GM19324 (cell line): ENCODE results near the gene GABRE.
"Not testable (repeated sequence)": the region's sequence is repeated elsewhere in the genome, so short reads cannot be mapped to it uniquely, and the experiment has no call there.

ENCODE experiments used
- ATAC-seq: cut with Tn5 transposase; IDR thresholded peaks from one replicate; pipeline ENCODE4 v1.9.1; 2021; ENCODE audit warnings: mild to moderate bottlenecking, moderate library complexity; ENCODE audit not compliant: unreplicated experiment, low FRiP score

The GABRE gene

GRCh38 chrX:151970661-151971060, 3.8 kb downstream of the GABRE start:
- no peak for ATAC-seq

- no peak for ATAC-seq
These were observed 4.4 kb downstream of the GABRE start for GRCh38 chrX:151970027-151970426.

- ATAC-seq: no peak
These were observed 8.2 kb downstream of the GABRE start for GRCh38 chrX:151966236-151966635.

- no peak for ATAC-seq
These were observed 12.4 kb downstream of the GABRE start for GRCh38 chrX:151962034-151962433.

GRCh38 chrX:151958101-151958500, 16.4 kb downstream of the GABRE start:
- ATAC-seq: no peak

GRCh38 chrX:151954730-151955129, 19.7 kb downstream of the GABRE start:
- ATAC-seq: no peak

- no peak for ATAC-seq
These were observed 36.3 kb downstream of the GABRE start for GRCh38 chrX:151938172-151938571.

- no peak for ATAC-seq
These were observed 39.1 kb downstream of the GABRE start for GRCh38 chrX:151935358-151935757.

GRCh38 chrX:151929126-151929525, 45.4 kb downstream of the GABRE start:
- no peak for ATAC-seq

- ATAC-seq: no peak
These were observed 50.8 kb downstream of the GABRE start for GRCh38 chrX:151923648-151924047.

GRCh38 chrX:151922692-151923091, 51.8 kb downstream of the GABRE start:
- ATAC-seq: no peak

GRCh38 chrX:151921866-151922265, 52.6 kb downstream of the GABRE start:
- ATAC-seq: no peak

GRCh38 chrX:151921292-151921691, 53.2 kb downstream of the GABRE start:
- no peak for ATAC-seq

- ATAC-seq: no peak
These were observed 53.9 kb downstream of the GABRE start for GRCh38 chrX:151920530-151920929.

GRCh38 chrX:151920101-151920500, 54.4 kb downstream of the GABRE start:
- ATAC-seq: no peak

- ATAC-seq: no peak
These were observed 54.9 kb downstream of the GABRE start for GRCh38 chrX:151919610-151920009.

- ATAC-seq: not testable (repeated sequence)
These were observed 55.7 kb downstream of the GABRE start for GRCh38 chrX:151918736-151919135.

GRCh38 chrX:151912780-151913179, 61.7 kb downstream of the GABRE start, which contains the start of gene MAGEA4:
TSS of gene MAGEA4 (plus strand) at chrX:151912889. CDS start at chrX:151923665, 10,776 bp downstream.
- ATAC-seq: no peak

- no peak for ATAC-seq
These were observed 62.3 kb downstream of the GABRE start for GRCh38 chrX:151912221-151912620.

- no peak for ATAC-seq
These were observed 69.5 kb downstream of the GABRE start for GRCh38 chrX:151904989-151905388.
